Spleen (tissue), 7 donors: Measurements from ENCODE around the gene NMBR.

Source experiments
- POLR2A ChIP-seq, 3 donors: fragments of 450-650 bp; IDR thresholded peaks; one replicate each; pipeline ENCODE4 v1.5.1; 2017; ENCODE audit warnings: antibody characterized with exemption in 3 of 3, mild to moderate bottlenecking in 1 of 3
- POLR2AphosphoS5 ChIP-seq, 3 donors: sonication (generic); formaldehyde crosslinking; IDR thresholded peaks; one replicate each; pipeline ENCODE4 v1.5.1; 2017; ENCODE audit warnings: antibody characterized with exemption in 3 of 3
- TF ChIP-seq, protein P1 (sequence below), 11 experiments: fragments of 200-600 bp in 7 of 11; fragments of 450-650 bp in 4 of 11; sonication (generic) in 4 of 11; IDR thresholded peaks in 8 of 11; conservative IDR thresholded peaks in 3 of 11; 1 replicate in 7 of 11; 2 replicates in 4 of 11; pipeline versions ENCODE4 v1.4.0 to v1.8.0; 2016 to 2021; ENCODE audit warnings: antibody characterized with exemption in 11 of 11, inconsistent platforms in 4 of 11, mild to moderate bottlenecking in 1 of 11
- donor health status: DM: no; HTN: no; CAD: no; lungs with moderate emphysema.
- donor health status: DM: no; HTN: no; CAD: no.
- donor health status: DM: no; HTN: no; CAD: no.

DNA sequence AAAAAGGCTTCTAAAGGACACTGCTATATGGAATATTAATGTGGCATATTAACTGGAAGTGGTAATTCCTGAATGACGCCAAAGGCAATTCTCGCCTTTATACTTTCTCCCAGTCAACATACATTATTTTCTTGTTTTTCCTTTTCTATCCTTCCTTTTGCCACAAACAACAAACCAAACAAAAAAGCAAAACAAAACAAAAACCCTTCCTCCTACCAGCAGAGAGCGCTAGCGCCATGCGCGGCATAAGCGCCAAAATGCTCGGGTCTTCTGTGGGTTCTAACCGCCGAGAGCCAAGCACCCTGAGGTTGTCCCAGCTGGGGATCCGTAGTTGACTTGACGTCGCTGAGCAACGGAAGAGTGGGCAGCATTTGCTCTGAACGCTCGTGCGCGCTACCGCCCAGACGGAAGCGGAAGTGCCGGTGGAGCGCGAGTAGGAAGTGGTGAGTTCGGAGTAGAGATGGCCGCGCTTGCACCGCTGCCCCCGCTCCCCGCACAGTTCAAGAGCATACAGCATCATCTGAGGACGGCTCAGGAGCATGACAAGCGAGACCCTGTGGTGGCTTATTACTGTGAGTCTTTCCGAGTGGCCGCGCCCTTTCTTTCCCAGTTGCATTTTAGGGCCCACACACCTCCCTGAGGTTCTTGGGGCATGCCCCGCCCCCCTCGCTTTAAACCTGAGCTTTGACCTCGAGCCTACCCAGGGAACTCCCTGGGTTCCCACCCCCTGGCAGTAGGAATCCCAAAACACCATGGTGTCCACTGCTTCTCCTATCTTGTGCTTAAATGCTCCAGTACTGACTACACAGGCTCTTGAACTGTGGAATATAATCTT is at the start of gene NMBR, which contains the start of gene VTA1:
- peak in 1 of 3 donors; percentile 2 for TF ChIP-seq POLR2A (IDR thresholded peaks at IDR 0.05)
- TF ChIP-seq, protein P1, sequence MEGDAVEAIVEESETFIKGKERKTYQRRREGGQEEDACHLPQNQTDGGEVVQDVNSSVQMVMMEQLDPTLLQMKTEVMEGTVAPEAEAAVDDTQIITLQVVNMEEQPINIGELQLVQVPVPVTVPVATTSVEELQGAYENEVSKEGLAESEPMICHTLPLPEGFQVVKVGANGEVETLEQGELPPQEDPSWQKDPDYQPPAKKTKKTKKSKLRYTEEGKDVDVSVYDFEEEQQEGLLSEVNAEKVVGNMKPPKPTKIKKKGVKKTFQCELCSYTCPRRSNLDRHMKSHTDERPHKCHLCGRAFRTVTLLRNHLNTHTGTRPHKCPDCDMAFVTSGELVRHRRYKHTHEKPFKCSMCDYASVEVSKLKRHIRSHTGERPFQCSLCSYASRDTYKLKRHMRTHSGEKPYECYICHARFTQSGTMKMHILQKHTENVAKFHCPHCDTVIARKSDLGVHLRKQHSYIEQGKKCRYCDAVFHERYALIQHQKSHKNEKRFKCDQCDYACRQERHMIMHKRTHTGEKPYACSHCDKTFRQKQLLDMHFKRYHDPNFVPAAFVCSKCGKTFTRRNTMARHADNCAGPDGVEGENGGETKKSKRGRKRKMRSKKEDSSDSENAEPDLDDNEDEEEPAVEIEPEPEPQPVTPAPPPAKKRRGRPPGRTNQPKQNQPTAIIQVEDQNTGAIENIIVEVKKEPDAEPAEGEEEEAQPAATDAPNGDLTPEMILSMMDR (IDR thresholded peaks at IDR 0.05 in 8 of 11, conservative IDR thresholded peaks at IDR 0.05 in 3 of 11): peak; percentile 68 to 97 (median 78)
- TF ChIP-seq POLR2AphosphoS5 (IDR thresholded peaks at IDR 0.05): peak; percentile 94 to 96 (median 94)
